KBM-7 (cell line): ENCODE results near the gene ADARB2.
A peak's percentile ranks its signal among the peaks of the same experiment; 100 is the strongest.
"Not testable (repeated sequence)": the region's sequence is repeated elsewhere in the genome, so short reads cannot be mapped to it uniquely, and the experiment has no call there.

Source experiments
- DNase-seq: peaks from one replicate; pipeline ENCODE4 v3.0.0-alpha.2; 2015
- in situ Hi-C: fragments of 300-500 bp; cut with MboI; formaldehyde crosslinking; loops from 2 replicates; pipeline ENCODE4 v1.14.3; 2020; ENCODE audit warnings: low sequenced_read_pairs, low pct_unique_long_range_greater_than_20kb, mixed read lengths

The ADARB2 gene

GRCh38 chr10:1544929-1545328 lies 192.4 kb downstream of the ADARB2 start:
- in situ Hi-C loops: no loop called here

GRCh38 chr10:1544209-1544673 lies 193.1 kb downstream of the ADARB2 start:
- DNase-seq: no peak
- in situ Hi-C loops: no loop called here

More at GRCh38 chr10:1544929-1545328, 192.4 kb downstream of the ADARB2 start:
- no peak for DNase-seq

GRCh38 chr10:1543596-1543995 lies 193.7 kb downstream of the ADARB2 start:
- in situ Hi-C loops: no loop called here
- DNase-seq: no peak

- in situ Hi-C loops: no loop called here
- no peak for DNase-seq
Observed at GRCh38 chr10:1542941-1543340, 194.4 kb downstream of the ADARB2 start.

GRCh38 chr10:1540144-1540543 lies 197.2 kb downstream of the ADARB2 start:
- no peak for DNase-seq
- in situ Hi-C loops: no loop called here

GRCh38 chr10:1539216-1539615 lies 198.1 kb downstream of the ADARB2 start:
- DNase-seq: no peak
- in situ Hi-C loops: no loop called here

GRCh38 chr10:1538531-1539061 lies 198.7 kb downstream of the ADARB2 start:
- in situ Hi-C loops: no loop called here
- no peak for DNase-seq

GRCh38 chr10:1538121-1538520 lies 199.2 kb downstream of the ADARB2 start:
- in situ Hi-C loops: no loop called here
- DNase-seq: no peak

GRCh38 chr10:1537449-1537848 lies 199.9 kb downstream of the ADARB2 start:
- DNase-seq, in situ Hi-C loops: not testable (repeated sequence)

- no peak for DNase-seq
- in situ Hi-C loops: no loop called here
Observed at GRCh38 chr10:1536341-1536740, 201.0 kb downstream of the ADARB2 start.

- no peak for DNase-seq
- in situ Hi-C loops: no loop called here
Observed at GRCh38 chr10:1535301-1535965, 201.9 kb downstream of the ADARB2 start.

GRCh38 chr10:1534820-1535219 lies 202.5 kb downstream of the ADARB2 start:
- no peak for DNase-seq
- in situ Hi-C loops: no loop called here

- DNase-seq: no peak
- in situ Hi-C loops: no loop called here
Observed at GRCh38 chr10:1532636-1533035, 204.7 kb downstream of the ADARB2 start.

GRCh38 chr10:1531883-1532597 lies 205.3 kb downstream of the ADARB2 start:
- in situ Hi-C loops: no loop called here
- DNase-seq: no peak

- in situ Hi-C loops: no loop called here
- no peak for DNase-seq
Observed at GRCh38 chr10:1530871-1531517, 206.3 kb downstream of the ADARB2 start.

- DNase-seq: no peak
- in situ Hi-C loops: no loop called here
Observed at GRCh38 chr10:1529806-1530413, 207.4 kb downstream of the ADARB2 start.

GRCh38 chr10:1527951-1528350 lies 209.4 kb downstream of the ADARB2 start:
- in situ Hi-C loops: no loop called here
- no peak for DNase-seq

- in situ Hi-C loops: no loop called here
Observed at GRCh38 chr10:1526436-1527055, 210.8 kb downstream of the ADARB2 start.

More at GRCh38 chr10:1526436-1527055, 210.8 kb downstream of the ADARB2 start:
- DNase-seq: peak; percentile 27
